HL-60 (cell line): ENCODE data around the gene CD22.

Source experiments
- DNase-seq, 2 experiments: peaks; one replicate each; pipeline ENCODE4 v3.0.0-alpha.2; 2010 to 2020; ENCODE audit warnings: low read depth in 1 of 2, low spot score in 1 of 2
- H3K27ac ChIP-seq: fragments of 250-450 bp; sonication (Bioruptor Pico); replicated peaks from 2 replicates; pipeline ENCODE4 v1.5.1; 2020; ENCODE audit warnings: mild to moderate bottlenecking, moderate library complexity
- H3K27me3 ChIP-seq: fragments of 250-450 bp; sonication (Bioruptor Pico); 2 replicates; pipeline ENCODE4 v1.5.1; 2021; ENCODE audit warnings: mild to moderate bottlenecking, moderate library complexity; ENCODE audit not compliant: insufficient read depth, poor library complexity, severe bottlenecking
- H3K4me3 ChIP-seq: replicated peaks from 2 replicates; pipeline ENCODE4 v1.5.1; 2011; ENCODE audit warnings: mild to moderate bottlenecking, control low read depth, low read length; ENCODE audit not compliant: insufficient read depth
- GABPA ChIP-seq: IDR thresholded peaks from 2 replicates; pipeline ENCODE4 v1.6.1; 2012; ENCODE audit warnings: low read depth
- POLR2AphosphoS5 ChIP-seq: IDR thresholded peaks from 2 replicates; pipeline ENCODE4 v1.6.1; 2012; ENCODE audit warnings: low read depth
- SPI1 ChIP-seq: IDR thresholded peaks from 2 replicates; pipeline ENCODE4 v1.6.1; 2012; ENCODE audit warnings: low read depth, mild to moderate bottlenecking, borderline replicate concordance
- TF ChIP-seq, protein P1 (sequence below): IDR thresholded peaks from 2 replicates; pipeline ENCODE4 v1.6.1; 2012; ENCODE audit warnings: low read depth; ENCODE audit not compliant: insufficient replicate concordance
- TF ChIP-seq, protein P2 (sequence below): IDR thresholded peaks from one replicate; pipeline ENCODE4 v1.5.1; 2011; ENCODE audit warnings: low read length, control low read depth, inconsistent platforms; ENCODE audit not compliant: insufficient read depth

CD22 gene

GRCh38 chr19:35380450-35381124 lies 51.6 kb downstream of the CD22 start:
- no peak overlapping the region for H3K27ac ChIP-seq
- DNase-seq: no peak
- H3K4me3 ChIP-seq: no peak overlapping the region
- TF ChIP-seq POLR2AphosphoS5 (no peak), GABPA (no peak)
- TF ChIP-seq, protein P1, sequence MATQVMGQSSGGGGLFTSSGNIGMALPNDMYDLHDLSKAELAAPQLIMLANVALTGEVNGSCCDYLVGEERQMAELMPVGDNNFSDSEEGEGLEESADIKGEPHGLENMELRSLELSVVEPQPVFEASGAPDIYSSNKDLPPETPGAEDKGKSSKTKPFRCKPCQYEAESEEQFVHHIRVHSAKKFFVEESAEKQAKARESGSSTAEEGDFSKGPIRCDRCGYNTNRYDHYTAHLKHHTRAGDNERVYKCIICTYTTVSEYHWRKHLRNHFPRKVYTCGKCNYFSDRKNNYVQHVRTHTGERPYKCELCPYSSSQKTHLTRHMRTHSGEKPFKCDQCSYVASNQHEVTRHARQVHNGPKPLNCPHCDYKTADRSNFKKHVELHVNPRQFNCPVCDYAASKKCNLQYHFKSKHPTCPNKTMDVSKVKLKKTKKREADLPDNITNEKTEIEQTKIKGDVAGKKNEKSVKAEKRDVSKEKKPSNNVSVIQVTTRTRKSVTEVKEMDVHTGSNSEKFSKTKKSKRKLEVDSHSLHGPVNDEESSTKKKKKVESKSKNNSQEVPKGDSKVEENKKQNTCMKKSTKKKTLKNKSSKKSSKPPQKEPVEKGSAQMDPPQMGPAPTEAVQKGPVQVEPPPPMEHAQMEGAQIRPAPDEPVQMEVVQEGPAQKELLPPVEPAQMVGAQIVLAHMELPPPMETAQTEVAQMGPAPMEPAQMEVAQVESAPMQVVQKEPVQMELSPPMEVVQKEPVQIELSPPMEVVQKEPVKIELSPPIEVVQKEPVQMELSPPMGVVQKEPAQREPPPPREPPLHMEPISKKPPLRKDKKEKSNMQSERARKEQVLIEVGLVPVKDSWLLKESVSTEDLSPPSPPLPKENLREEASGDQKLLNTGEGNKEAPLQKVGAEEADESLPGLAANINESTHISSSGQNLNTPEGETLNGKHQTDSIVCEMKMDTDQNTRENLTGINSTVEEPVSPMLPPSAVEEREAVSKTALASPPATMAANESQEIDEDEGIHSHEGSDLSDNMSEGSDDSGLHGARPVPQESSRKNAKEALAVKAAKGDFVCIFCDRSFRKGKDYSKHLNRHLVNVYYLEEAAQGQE: no peak
- H3K27me3 ChIP-seq: no peaks in the 10 kb centered on the region

GRCh38 chr19:35381318-35381717 lies 52.3 kb downstream of the CD22 start:
- TF ChIP-seq SPI1 (no peak), GABPA (no peak), POLR2AphosphoS5 (no peak)
- TF ChIP-seq, protein P2, sequence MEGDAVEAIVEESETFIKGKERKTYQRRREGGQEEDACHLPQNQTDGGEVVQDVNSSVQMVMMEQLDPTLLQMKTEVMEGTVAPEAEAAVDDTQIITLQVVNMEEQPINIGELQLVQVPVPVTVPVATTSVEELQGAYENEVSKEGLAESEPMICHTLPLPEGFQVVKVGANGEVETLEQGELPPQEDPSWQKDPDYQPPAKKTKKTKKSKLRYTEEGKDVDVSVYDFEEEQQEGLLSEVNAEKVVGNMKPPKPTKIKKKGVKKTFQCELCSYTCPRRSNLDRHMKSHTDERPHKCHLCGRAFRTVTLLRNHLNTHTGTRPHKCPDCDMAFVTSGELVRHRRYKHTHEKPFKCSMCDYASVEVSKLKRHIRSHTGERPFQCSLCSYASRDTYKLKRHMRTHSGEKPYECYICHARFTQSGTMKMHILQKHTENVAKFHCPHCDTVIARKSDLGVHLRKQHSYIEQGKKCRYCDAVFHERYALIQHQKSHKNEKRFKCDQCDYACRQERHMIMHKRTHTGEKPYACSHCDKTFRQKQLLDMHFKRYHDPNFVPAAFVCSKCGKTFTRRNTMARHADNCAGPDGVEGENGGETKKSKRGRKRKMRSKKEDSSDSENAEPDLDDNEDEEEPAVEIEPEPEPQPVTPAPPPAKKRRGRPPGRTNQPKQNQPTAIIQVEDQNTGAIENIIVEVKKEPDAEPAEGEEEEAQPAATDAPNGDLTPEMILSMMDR: no peak
- TF ChIP-seq, protein P1: no peak
- Histone ChIP-seq H3K27me3 (no peaks in the 10 kb centered on the region), H3K27ac (no peak overlapping the region), H3K4me3 (no peak overlapping the region)
- no peak for DNase-seq

DNA sequence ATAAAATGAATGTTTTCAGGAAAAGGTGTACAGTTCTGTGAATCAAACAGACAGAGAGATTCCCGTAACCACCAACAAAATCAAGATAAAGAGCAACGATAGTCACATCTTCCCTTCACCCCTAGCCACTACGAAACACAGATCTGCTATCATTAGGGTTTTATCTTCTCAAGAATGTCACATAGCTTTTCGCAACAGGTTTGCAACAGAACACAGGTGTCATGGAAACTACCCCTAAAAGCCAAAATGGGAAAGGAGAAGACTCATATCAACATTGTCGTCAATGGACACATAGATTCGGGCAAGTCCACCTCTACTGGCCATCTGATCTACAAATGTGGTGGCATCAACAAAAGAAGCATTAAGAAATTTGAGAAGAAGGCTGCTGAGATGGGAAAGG lies 52.9 kb downstream of the CD22 start:
- Histone ChIP-seq H3K27me3 (no peaks in the 10 kb centered on the region), H3K27ac (no peak overlapping the region), H3K4me3 (no peak overlapping the region)
- TF ChIP-seq GABPA (no peak), SPI1 (no peak), POLR2AphosphoS5 (no peak)
- TF ChIP-seq, protein P1: no peak
- TF ChIP-seq, protein P2: no peak
- no peak for DNase-seq
